HL-60 (cell line): ENCODE measurements around the gene SPRYD3.

Source experiments
- DNase-seq, 2 experiments: peaks; one replicate each; pipeline ENCODE4 v3.0.0-alpha.2; 2010 to 2020; ENCODE audit warnings: low read depth in 1 of 2, low spot score in 1 of 2
- H3K27ac ChIP-seq: fragments of 250-450 bp; sonication (Bioruptor Pico); replicated peaks from 2 replicates; pipeline ENCODE4 v1.5.1; 2020; ENCODE audit warnings: mild to moderate bottlenecking, moderate library complexity
- H3K27me3 ChIP-seq: fragments of 250-450 bp; sonication (Bioruptor Pico); 2 replicates; pipeline ENCODE4 v1.5.1; 2021; ENCODE audit warnings: mild to moderate bottlenecking, moderate library complexity; ENCODE audit not compliant: insufficient read depth, poor library complexity, severe bottlenecking
- H3K4me3 ChIP-seq: replicated peaks from 2 replicates; pipeline ENCODE4 v1.5.1; 2011; ENCODE audit warnings: mild to moderate bottlenecking, control low read depth, low read length; ENCODE audit not compliant: insufficient read depth
- GABPA ChIP-seq: IDR thresholded peaks from 2 replicates; pipeline ENCODE4 v1.6.1; 2012; ENCODE audit warnings: low read depth
- POLR2AphosphoS5 ChIP-seq: IDR thresholded peaks from 2 replicates; pipeline ENCODE4 v1.6.1; 2012; ENCODE audit warnings: low read depth
- SPI1 ChIP-seq: IDR thresholded peaks from 2 replicates; pipeline ENCODE4 v1.6.1; 2012; ENCODE audit warnings: low read depth, mild to moderate bottlenecking, borderline replicate concordance
- TF ChIP-seq, protein P1 (sequence below): IDR thresholded peaks from 2 replicates; pipeline ENCODE4 v1.6.1; 2012; ENCODE audit warnings: low read depth; ENCODE audit not compliant: insufficient replicate concordance
- TF ChIP-seq, protein P2 (sequence below): IDR thresholded peaks from one replicate; pipeline ENCODE4 v1.5.1; 2011; ENCODE audit warnings: low read length, control low read depth, inconsistent platforms; ENCODE audit not compliant: insufficient read depth

SPRYD3 gene

GRCh38 chr12:53101266-53101665 lies 22.1 kb upstream of the SPRYD3 start:
- Histone ChIP-seq H3K4me3 (no peak overlapping the region), H3K27ac (no peak overlapping the region), H3K27me3 (no peaks in the 10 kb centered on the region)
- DNase-seq, result no peak
- TF ChIP-seq GABPA (no peak), POLR2AphosphoS5 (no peak), SPI1 (no peak)
- TF ChIP-seq, protein P1, sequence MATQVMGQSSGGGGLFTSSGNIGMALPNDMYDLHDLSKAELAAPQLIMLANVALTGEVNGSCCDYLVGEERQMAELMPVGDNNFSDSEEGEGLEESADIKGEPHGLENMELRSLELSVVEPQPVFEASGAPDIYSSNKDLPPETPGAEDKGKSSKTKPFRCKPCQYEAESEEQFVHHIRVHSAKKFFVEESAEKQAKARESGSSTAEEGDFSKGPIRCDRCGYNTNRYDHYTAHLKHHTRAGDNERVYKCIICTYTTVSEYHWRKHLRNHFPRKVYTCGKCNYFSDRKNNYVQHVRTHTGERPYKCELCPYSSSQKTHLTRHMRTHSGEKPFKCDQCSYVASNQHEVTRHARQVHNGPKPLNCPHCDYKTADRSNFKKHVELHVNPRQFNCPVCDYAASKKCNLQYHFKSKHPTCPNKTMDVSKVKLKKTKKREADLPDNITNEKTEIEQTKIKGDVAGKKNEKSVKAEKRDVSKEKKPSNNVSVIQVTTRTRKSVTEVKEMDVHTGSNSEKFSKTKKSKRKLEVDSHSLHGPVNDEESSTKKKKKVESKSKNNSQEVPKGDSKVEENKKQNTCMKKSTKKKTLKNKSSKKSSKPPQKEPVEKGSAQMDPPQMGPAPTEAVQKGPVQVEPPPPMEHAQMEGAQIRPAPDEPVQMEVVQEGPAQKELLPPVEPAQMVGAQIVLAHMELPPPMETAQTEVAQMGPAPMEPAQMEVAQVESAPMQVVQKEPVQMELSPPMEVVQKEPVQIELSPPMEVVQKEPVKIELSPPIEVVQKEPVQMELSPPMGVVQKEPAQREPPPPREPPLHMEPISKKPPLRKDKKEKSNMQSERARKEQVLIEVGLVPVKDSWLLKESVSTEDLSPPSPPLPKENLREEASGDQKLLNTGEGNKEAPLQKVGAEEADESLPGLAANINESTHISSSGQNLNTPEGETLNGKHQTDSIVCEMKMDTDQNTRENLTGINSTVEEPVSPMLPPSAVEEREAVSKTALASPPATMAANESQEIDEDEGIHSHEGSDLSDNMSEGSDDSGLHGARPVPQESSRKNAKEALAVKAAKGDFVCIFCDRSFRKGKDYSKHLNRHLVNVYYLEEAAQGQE, result no peak
- TF ChIP-seq, protein P2, sequence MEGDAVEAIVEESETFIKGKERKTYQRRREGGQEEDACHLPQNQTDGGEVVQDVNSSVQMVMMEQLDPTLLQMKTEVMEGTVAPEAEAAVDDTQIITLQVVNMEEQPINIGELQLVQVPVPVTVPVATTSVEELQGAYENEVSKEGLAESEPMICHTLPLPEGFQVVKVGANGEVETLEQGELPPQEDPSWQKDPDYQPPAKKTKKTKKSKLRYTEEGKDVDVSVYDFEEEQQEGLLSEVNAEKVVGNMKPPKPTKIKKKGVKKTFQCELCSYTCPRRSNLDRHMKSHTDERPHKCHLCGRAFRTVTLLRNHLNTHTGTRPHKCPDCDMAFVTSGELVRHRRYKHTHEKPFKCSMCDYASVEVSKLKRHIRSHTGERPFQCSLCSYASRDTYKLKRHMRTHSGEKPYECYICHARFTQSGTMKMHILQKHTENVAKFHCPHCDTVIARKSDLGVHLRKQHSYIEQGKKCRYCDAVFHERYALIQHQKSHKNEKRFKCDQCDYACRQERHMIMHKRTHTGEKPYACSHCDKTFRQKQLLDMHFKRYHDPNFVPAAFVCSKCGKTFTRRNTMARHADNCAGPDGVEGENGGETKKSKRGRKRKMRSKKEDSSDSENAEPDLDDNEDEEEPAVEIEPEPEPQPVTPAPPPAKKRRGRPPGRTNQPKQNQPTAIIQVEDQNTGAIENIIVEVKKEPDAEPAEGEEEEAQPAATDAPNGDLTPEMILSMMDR, result no peak

- no peak overlapping the region for H3K4me3 ChIP-seq
- DNase-seq, result no peak
- no peak overlapping the region for H3K27ac ChIP-seq
- H3K27me3 ChIP-seq, result no peaks in the 10 kb centered on the region
- no peak for TF ChIP-seq POLR2AphosphoS5
- TF ChIP-seq, protein P2, result no peak
- TF ChIP-seq GABPA, result no peak
- TF ChIP-seq SPI1, result no peak
- TF ChIP-seq, protein P1, result no peak
Measured at GRCh38 chr12:53100466-53101151, 21.4 kb upstream of the SPRYD3 start.

- no peak overlapping the region for H3K27ac ChIP-seq
- peak; percentile 84 to 88 for DNase-seq
- no peak overlapping the region for H3K4me3 ChIP-seq
- TF ChIP-seq, protein P1, result no peak
- TF ChIP-seq, protein P2, result peak; percentile 69
- no peak for TF ChIP-seq SPI1
- no peak for TF ChIP-seq POLR2AphosphoS5
- no peak for TF ChIP-seq GABPA
- H3K27me3 ChIP-seq, result no peaks in the 10 kb centered on the region
Measured at GRCh38 chr12:53099071-53099882, 20.1 kb upstream of the SPRYD3 start.
